IPS-NIHi11 (cell line): Measurements from ENCODE around the gene SCFD2.
A peak's percentile ranks its signal among the peaks of the same experiment; 100 is the strongest.
"Not testable (repeated sequence)": the region's sequence is repeated elsewhere in the genome, so short reads cannot be mapped to it uniquely, and the experiment has no call there.

ENCODE experiments used
- DNase-seq: peaks from one replicate; pipeline ENCODE4 v3.0.0; 2012; ENCODE audit warnings: mixed read lengths, low spot score

Gene SCFD2

GRCh38 chr4:53139256-53139655, 226.6 kb downstream of the SCFD2 start:
- DNase-seq = not testable (repeated sequence)

- DNase-seq = no peak
Observed at GRCh38 chr4:53137468-53137867, 228.4 kb downstream of the SCFD2 start.

GRCh38 chr4:53136954-53137353, 228.9 kb downstream of the SCFD2 start:
- no peak for DNase-seq

- no peak for DNase-seq
Observed at GRCh38 chr4:53132132-53132891, 233.5 kb downstream of the SCFD2 start.

GRCh38 chr4:53131562-53131925, 234.3 kb downstream of the SCFD2 start:
- no peak for DNase-seq

DNA sequence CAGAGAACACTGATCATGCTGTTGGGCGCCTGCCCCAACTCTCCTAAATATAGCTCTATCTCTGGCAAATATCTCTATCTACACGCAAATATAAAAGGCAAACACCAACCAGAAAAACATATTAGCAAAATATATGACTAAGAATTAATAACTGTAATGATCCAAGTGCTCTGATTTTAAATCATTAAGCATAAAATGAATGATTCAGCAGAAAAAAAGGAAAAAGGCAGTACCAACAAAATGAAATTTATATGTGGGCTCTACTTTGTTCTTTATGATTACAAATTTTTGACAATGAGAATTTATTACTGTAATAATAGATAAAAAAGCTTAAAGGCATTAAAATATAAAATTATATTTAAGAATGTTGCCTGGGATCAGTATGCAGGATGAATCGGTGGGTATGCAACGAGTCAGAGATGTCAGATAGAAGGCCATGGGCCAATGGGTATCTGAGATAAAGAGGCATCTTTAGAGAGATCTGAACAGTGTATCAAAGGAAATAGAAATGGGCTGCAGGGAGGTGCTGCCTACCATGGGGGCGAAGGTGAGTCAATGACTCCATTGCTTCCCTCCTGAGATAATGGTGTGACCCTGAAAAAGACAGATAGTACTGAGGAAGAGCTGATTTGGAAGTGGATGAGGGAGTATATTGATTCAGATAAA, 234.8 kb downstream of the SCFD2 start:
- DNase-seq = no peak

GRCh38 chr4:53128706-53129357, 237.0 kb downstream of the SCFD2 start:
- no peak for DNase-seq

DNA sequence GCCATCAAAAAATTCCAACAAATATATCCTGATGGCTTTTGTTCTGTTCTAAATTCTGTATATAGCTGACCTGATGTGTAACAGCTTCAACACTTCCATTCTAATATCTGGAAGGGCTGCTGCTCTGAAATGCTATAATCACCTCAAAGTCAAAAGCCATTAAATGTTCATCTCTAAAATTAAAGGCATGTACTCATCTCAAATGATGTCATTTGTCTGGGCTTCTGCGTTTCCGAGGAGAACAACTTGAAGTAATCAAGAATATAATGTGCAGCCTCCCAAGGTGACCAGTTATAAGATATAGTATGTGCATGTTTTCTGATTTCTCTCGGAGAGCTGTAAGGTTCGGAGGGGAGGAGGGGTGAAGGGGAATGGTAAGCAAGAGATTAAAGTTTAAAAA, 237.6 kb downstream of the SCFD2 start:
- DNase-seq = no peak

DNA sequence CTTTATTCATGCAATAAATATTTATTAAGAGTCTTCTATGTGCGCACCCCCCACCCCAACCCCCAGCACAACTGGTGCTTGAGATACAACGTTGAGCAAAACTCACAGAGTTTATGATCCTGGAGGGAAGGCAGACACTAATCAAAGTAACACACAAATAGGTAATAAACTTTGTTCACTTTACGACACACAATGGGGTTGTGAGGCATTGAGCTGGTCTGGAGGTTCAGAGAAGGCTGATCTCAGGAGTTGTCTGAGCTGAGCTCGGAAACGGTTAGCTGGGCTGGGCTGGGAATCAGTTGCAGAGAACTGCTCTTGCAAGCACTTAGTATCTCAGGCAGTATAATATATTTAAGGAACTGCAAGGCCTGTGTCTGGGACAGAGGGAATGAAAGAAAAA, 238.5 kb downstream of the SCFD2 start:
- no peak for DNase-seq

DNA sequence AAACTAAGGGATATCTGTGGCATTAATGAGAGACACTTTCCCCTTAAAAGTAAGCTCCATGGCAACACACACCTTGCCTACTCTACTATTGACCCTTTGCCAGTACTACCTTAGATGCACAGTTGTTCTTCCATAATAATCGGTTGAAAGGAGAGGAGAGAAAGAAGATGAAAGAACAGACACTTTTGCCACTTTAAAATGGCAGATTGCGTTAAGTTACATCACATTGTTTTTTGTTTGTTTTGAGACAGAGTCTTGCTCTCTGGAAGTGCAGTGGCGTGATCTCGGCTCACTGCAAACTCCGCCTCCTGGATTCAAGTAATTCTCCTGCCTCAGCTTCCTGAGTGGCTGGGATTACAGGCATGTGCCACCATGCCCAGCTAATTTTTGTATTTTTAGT, 239.8 kb downstream of the SCFD2 start:
- DNase-seq = no peak

GRCh38 chr4:53123819-53124218, 242.0 kb downstream of the SCFD2 start:
- DNase-seq = no peak

GRCh38 chr4:53123171-53123570, 242.7 kb downstream of the SCFD2 start:
- no peak for DNase-seq

GRCh38 chr4:53122280-53123116, 243.4 kb downstream of the SCFD2 start:
- DNase-seq = no peak

GRCh38 chr4:53121264-53121865, 244.5 kb downstream of the SCFD2 start:
- no peak for DNase-seq

DNA sequence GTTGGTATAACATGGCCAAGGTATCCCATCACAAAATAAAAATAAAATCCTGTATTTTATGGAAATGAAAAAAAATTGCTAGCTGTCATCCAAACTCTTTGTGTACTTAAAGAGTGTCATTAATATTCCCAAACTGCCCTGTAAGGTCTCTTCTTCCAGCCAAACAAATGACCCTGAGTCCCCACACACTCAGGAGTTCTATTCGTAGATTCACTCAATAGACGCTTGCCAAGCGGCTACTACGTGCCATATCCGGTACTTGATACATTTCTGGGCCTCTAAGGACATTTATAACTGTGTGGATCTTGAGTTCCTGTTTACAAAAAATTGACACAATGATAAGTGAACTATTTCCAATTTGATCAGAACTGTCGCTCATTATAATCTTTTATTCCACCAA, 245.1 kb downstream of the SCFD2 start:
- DNase-seq = no peak

GRCh38 chr4:53119680-53120079, 246.2 kb downstream of the SCFD2 start:
- DNase-seq = peak; percentile 68

DNA sequence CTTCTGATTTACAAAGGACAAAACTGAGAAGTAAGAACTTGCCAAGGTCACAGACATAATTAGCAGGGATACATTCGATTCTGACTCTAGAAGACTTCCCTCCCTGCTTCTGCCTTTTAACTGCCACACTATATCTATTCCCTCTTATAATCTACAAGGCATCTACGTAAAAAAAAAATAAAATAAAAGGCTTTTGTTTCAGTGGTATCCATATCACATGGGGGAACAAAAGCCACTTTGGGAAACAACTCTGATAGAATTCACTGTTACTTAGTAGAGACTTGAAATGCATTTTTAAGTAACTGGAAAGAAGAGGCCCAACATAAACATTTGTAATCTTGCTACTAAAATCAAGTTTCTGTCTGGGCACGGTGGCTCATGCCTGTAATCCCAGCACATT, 247.2 kb downstream of the SCFD2 start:
- DNase-seq = no peak

- no peak for DNase-seq
Observed at GRCh38 chr4:53116954-53117353, 248.9 kb downstream of the SCFD2 start.

DNA sequence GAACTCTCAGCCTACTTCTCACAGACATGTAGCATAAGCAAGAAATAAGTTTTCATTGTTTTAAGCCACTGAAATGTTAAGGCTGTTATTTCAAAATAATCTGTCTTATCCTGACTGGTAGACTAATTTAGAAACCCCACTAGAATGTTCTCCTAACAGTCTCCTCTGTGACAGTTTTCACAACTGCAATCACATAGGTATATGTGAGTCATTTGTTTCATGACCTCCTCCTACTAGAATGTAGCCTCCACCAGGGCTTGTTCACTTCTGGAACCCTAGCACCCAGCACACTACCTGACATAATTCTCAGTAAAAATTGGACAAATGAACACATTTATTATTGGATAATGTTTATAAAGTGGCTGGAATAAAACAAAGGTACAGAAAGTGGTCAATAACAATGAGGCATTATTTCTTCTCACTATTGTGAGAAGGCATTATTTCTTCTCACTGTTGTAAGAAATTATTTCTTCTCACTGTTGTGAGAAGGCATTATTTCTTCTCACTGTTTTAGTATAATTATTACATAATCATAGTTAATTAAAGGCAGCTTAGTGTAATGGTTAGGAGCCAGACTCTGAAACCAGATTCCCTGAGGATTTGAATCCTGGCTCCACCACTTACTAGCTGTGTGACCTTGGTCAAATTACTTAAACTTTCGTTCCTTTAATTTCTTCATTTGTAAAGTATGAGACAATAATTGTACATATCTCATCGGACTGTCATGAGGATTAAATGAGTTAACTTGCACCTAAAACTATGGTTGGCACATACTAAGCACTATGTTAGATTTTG, 252.2 kb downstream of the SCFD2 start:
- no peak for DNase-seq

DNA sequence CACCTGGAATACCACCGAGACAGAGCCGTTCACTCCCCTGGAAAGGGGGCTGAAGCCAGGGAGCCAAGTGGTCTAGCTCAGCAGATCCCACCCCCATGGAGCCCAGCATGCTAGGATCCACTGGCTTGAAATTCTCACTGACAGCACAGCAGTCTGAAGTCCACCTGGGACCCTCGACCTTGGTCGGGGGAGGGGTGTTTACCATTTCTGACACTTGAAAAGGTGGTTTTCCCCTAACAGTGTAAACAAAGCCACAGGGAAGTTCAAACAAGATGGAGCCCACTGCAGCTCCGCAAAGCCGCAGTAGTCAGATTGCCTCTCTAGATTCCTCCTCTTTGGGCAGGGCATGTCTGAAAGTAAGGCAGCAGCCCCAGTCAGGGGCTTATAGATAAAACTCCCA, 260.5 kb downstream of the SCFD2 start:
- no peak for DNase-seq

GRCh38 chr4:53103481-53103880, 262.4 kb downstream of the SCFD2 start:
- no peak for DNase-seq
